ENCODE data around the gene NOTUM.

NOTUM gene

GRCh38 chr17:81955756-81956544 is 5.0 kb downstream of the NOTUM start:
- no peak overlapping the region for H3K27ac ChIP-seq (ENCODE audit: extremely low read depth, low read depth, low read length)
- ChIA-PET CTCF (interaction anchor here (0.6 kb wide), 1 partner anchor 82 kb away, joined by 6 read pairs; the partner anchor contains the start of gene DCXR), POLR2A (no interaction called here)
- no peaks in the 10 kb centered on the region for H3K36me3 ChIP-seq (ENCODE audit: control insufficient read depth in 2 of 2, insufficient read depth in 1 of 2, low read length in 2 of 2)
- H3K9me3 ChIP-seq (ENCODE audit: control insufficient read depth, insufficient read depth, low read depth, low read length): no peaks in the 10 kb centered on the region
- TF ChIP-seq ZNF623 (tag by site-specific recombination; IDR thresholded peaks at IDR 0.05) (no peak), ZIC2 (tag by site-specific recombination; IDR thresholded peaks at IDR 0.05) (0 out of 2 replicates have a peak, but pooled peaks have one; percentile 13)
- peaks cover 4% of the 10 kb centered on the region; the same call in 1 of the 2 replicates for H3K4me1 ChIP-seq (ENCODE audit: control insufficient read depth, insufficient read depth, low read length)
- H3K4me3 ChIP-seq (ENCODE audit: low read depth, low read length): no peak overlapping the region

- Histone ChIP-seq H3K4me1 (ENCODE audit: control insufficient read depth, insufficient read depth, low read length) (peaks cover 3% of the 10 kb centered on the region; the same call in 1 of the 2 replicates), H3K36me3 (ENCODE audit: control insufficient read depth in 2 of 2, insufficient read depth in 1 of 2, low read length in 2 of 2) (no peaks in the 10 kb centered on the region), H3K4me3 (ENCODE audit: low read depth, low read length) (no peak overlapping the region), H3K9me3 (ENCODE audit: control insufficient read depth, insufficient read depth, low read depth, low read length) (no peaks in the 10 kb centered on the region), H3K27ac (ENCODE audit: extremely low read depth, low read depth, low read length) (no peak overlapping the region)
- ChIA-PET POLR2A (interaction anchor here (2.1 kb wide), 1 partner anchor 82 kb away, joined by 10 read pairs; the partner anchor contains the start of gene DCXR), CTCF (interaction anchor here (0.6 to 2.6 kb wide), 6 partner anchors 38 to 151 kb away, joined by 3 to 12 read pairs (median 4); partner anchors contain the start of genes DCXR and SIRT7)
- TF ChIP-seq ZNF366 (tag by site-specific recombination; conservative IDR thresholded peaks at IDR 0.05): no peak
- TF ChIP-seq, protein P1, sequence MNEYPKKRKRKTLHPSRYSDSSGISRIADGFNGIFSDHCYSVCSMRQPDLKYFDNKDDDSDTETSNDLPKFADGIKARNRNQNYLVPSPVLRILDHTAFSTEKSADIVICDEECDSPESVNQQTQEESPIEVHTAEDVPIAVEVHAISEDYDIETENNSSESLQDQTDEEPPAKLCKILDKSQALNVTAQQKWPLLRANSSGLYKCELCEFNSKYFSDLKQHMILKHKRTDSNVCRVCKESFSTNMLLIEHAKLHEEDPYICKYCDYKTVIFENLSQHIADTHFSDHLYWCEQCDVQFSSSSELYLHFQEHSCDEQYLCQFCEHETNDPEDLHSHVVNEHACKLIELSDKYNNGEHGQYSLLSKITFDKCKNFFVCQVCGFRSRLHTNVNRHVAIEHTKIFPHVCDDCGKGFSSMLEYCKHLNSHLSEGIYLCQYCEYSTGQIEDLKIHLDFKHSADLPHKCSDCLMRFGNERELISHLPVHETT (tag by site-specific recombination; IDR thresholded peaks at IDR 0.05): no peak
Measured at GRCh38 chr17:81955058-81955681, 5.8 kb downstream of the NOTUM start.

GRCh38 chr17:81954131-81955057 is 6.6 kb downstream of the NOTUM start:
- H3K4me3 ChIP-seq (ENCODE audit: low read depth, low read length): no peak overlapping the region
- H3K9me3 ChIP-seq (ENCODE audit: control insufficient read depth, insufficient read depth, low read depth, low read length): no peaks in the 10 kb centered on the region
- no peaks in the 10 kb centered on the region; the same call in 1 of the 2 replicates for H3K4me1 ChIP-seq (ENCODE audit: control insufficient read depth, insufficient read depth, low read length)
- peak; percentile 80 for TF ChIP-seq ZNF596 (tag by site-specific recombination; IDR thresholded peaks at IDR 0.05)
- TF ChIP-seq ZNF112 (tag by site-specific recombination; IDR thresholded peaks at IDR 0.05): no peak
- TF ChIP-seq ZSCAN18 (tag by site-specific recombination; IDR thresholded peaks at IDR 0.05): no peak
- TF ChIP-seq ZBTB44 (tag by site-specific recombination; IDR thresholded peaks at IDR 0.05): no peak
- no peak for TF ChIP-seq ZNF624 (tag by site-specific recombination; IDR thresholded peaks at IDR 0.05)
- TF ChIP-seq, protein P2, sequence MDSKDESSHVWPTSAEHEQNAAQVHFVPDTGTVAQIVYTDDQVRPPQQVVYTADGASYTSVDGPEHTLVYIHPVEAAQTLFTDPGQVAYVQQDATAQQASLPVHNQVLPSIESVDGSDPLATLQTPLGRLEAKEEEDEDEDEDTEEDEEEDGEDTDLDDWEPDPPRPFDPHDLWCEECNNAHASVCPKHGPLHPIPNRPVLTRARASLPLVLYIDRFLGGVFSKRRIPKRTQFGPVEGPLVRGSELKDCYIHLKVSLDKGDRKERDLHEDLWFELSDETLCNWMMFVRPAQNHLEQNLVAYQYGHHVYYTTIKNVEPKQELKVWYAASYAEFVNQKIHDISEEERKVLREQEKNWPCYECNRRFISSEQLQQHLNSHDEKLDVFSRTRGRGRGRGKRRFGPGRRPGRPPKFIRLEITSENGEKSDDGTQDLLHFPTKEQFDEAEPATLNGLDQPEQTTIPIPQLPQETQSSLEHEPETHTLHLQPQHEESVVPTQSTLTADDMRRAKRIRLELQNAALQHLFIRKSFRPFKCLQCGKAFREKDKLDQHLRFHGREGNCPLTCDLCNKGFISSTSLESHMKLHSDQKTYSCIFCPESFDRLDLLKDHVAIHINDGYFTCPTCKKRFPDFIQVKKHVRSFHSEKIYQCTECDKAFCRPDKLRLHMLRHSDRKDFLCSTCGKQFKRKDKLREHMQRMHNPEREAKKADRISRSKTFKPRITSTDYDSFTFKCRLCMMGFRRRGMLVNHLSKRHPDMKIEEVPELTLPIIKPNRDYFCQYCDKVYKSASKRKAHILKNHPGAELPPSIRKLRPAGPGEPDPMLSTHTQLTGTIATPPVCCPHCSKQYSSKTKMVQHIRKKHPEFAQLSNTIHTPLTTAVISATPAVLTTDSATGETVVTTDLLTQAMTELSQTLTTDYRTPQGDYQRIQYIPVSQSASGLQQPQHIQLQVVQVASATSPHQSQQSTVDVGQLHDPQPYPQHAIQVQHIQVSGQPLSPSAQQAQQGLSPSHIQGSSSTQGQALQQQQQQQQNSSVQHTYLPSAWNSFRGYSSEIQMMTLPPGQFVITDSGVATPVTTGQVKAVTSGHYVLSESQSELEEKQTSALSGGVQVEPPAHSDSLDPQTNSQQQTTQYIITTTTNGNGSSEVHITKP (tag by site-specific recombination; IDR thresholded peaks at IDR 0.05): no peak
- TF ChIP-seq ZNF341 (tag by site-specific recombination; IDR thresholded peaks at IDR 0.05; ENCODE audit: low read depth): peak; percentile 40; the same call in 1 of the 2 replicates
- no peak for TF ChIP-seq ZNF785 (tag by site-specific recombination; IDR thresholded peaks at IDR 0.05)
- no peak for TF ChIP-seq ZNF26 (tag by site-specific recombination; IDR thresholded peaks at IDR 0.05)
- TF ChIP-seq ZNF76 (tag by site-specific recombination; IDR thresholded peaks at IDR 0.05; ENCODE audit: borderline replicate concordance, low read depth): no peak
- POLR2A ChIA-PET: interaction anchor here (0.6 to 2.1 kb wide), 6 partner anchors 9 to 182 kb away, joined by 3 to 10 read pairs (median 4); partner anchors contain the start of genes CENPX, DCXR and LRRC45
- no peaks in the 10 kb centered on the region for H3K36me3 ChIP-seq (ENCODE audit: control insufficient read depth in 2 of 2, insufficient read depth in 1 of 2, low read length in 2 of 2)
- CTCF ChIA-PET: interaction anchor here (0.6 to 2.6 kb wide), 10 partner anchors 24 to 152 kb away, joined by 3 to 12 read pairs (median 4); partner anchors contain the start of gene SIRT7
- H3K27ac ChIP-seq (ENCODE audit: extremely low read depth, low read depth, low read length): no peak overlapping the region

Measured in HEK293 (cell line).